GM18502 (cell line): Measurements from ENCODE around the gene LY6G5C.

Experiments used
- ATAC-seq: cut with Tn5 transposase; IDR thresholded peaks from one replicate; pipeline ENCODE4 v1.9.1; 2021; ENCODE audit warnings: mild to moderate bottlenecking; ENCODE audit not compliant: unreplicated experiment, poor library complexity

The LY6G5C gene

GRCh38 chr6:31680226-31681134, at the start of gene LY6G5C:
Gene LY6G5C (minus strand): TSS chr6:31681067. CDS start chr6:31680373, 694 bp downstream.
- ATAC-seq = no peak

- peak; percentile 34 for ATAC-seq
These were observed 49.2 kb upstream of the LY6G5C start for GRCh38 chr6:31729979-31730630.

- ATAC-seq = peak; percentile 64
These were observed 48.7 kb upstream of the LY6G5C start for GRCh38 chr6:31729515-31729978.

GRCh38 chr6:31728767-31729514, 48.1 kb upstream of the LY6G5C start, which contains the start of gene DDAH2:
Gene DDAH2 (minus strand): TSS chr6:31729299. CDS start chr6:31729161, 138 bp downstream.
- peak; percentile 11 for ATAC-seq

- no peak for ATAC-seq
These were observed 47.1 kb upstream of the LY6G5C start for GRCh38 chr6:31727717-31728671.

GRCh38 chr6:31727034-31727716, 46.3 kb upstream of the LY6G5C start:
- ATAC-seq = peak; percentile 51

- no peak for ATAC-seq
These were observed 44.9 kb upstream of the LY6G5C start for GRCh38 chr6:31725502-31726350.

- ATAC-seq = no peak
These were observed 43.3 kb upstream of the LY6G5C start for GRCh38 chr6:31723980-31724691.

GRCh38 chr6:31723245-31723979, 42.5 kb upstream of the LY6G5C start, which contains the start of gene MPIG6B:
Gene MPIG6B (plus strand): TSS chr6:31723373. CDS start chr6:31723384, 11 bp downstream.
- no peak for ATAC-seq

- no peak for ATAC-seq
These were observed 41.3 kb upstream of the LY6G5C start for GRCh38 chr6:31722173-31722572.

- ATAC-seq = no peak
These were observed 40.6 kb upstream of the LY6G5C start, which contains the start of gene LY6G6C for GRCh38 chr6:31721351-31722020. Gene LY6G6C (minus strand): TSS chr6:31721746. CDS start chr6:31721679, 67 bp downstream.

GRCh38 chr6:31720196-31720770, 39.4 kb upstream of the LY6G5C start:
- no peak for ATAC-seq

GRCh38 chr6:31719001-31719400, 38.1 kb upstream of the LY6G5C start:
- ATAC-seq = no peak

- no peak for ATAC-seq
These were observed 37.4 kb upstream of the LY6G5C start for GRCh38 chr6:31718265-31718664.

GRCh38 chr6:31717499-31718222, 36.8 kb upstream of the LY6G5C start:
- ATAC-seq = no peak
